22Rv1 (cell line): ENCODE measurements around the gene HOXC12.

ENCODE experiments used
- CTCF ChIP-seq: fragments of 450-650 bp; IDR thresholded peaks from 2 replicates; pipeline ENCODE4 v1.5.1; 2017; ENCODE audit warnings: mild to moderate bottlenecking
- ZFX ChIP-seq: fragments of 450-650 bp; IDR thresholded peaks from 2 replicates; pipeline ENCODE4 v1.6.1; 2017; ENCODE audit warnings: antibody characterized with exemption, borderline replicate concordance

- TF ChIP-seq CTCF = no peak
- no peak for TF ChIP-seq ZFX
Observed at GRCh38 chr12:53995002-53995377, 40.3 kb downstream of the HOXC12 start.
